Activated naive CD8-positive, alpha-beta T cell treated with anti-CD3 and anti-CD28 coated beads, Interleukin-2, amount 50 U/mL, for 24 hours (primary cell): ENCODE data around the gene STEAP3.

ENCODE experiments used
- ATAC-seq: fragments of 150-1000 bp; cut with Tn5 transposase; one replicate; pipeline ENCODE4 v1.10.0; 2021
- DNase-seq: peaks from one replicate; pipeline ENCODE4 v3.0.0; 2021
- H3K27ac Mint-ChIP-seq: one replicate; pipeline ENCODE4 v1.8.0; 2021; ENCODE audit warnings: mild to moderate bottlenecking, mixed read lengths
- H3K27me3 Mint-ChIP-seq: one replicate; pipeline ENCODE4 v1.8.0; 2021; ENCODE audit warnings: mixed read lengths
- H3K36me3 Mint-ChIP-seq: one replicate; pipeline ENCODE4 v1.8.0; 2021; ENCODE audit warnings: low read depth, mixed read lengths
- H3K4me1 Mint-ChIP-seq: one replicate; pipeline ENCODE4 v1.8.0; 2021; ENCODE audit warnings: mixed read lengths
- H3K4me3 Mint-ChIP-seq: one replicate; pipeline ENCODE4 v1.8.0; 2021; ENCODE audit warnings: mild to moderate bottlenecking, moderate library complexity, mixed read lengths
- H3K9me3 Mint-ChIP-seq: one replicate; pipeline ENCODE4 v1.8.0; 2021; ENCODE audit warnings: mixed read lengths

The STEAP3 gene

GRCh38 chr2:119228136-119228535, 4.5 kb downstream of the STEAP3 start:
- no peaks in the 10 kb centered on the region for H3K9me3 Mint-ChIP-seq
- no peak for DNase-seq
- no peak overlapping the region for H3K27ac Mint-ChIP-seq
- peaks cover 12% of the 10 kb centered on the region for H3K4me1 Mint-ChIP-seq
- no peak for ATAC-seq
- H3K27me3 Mint-ChIP-seq, result peaks cover 12% of the 10 kb centered on the region
- no peak overlapping the region for H3K4me3 Mint-ChIP-seq
- H3K36me3 Mint-ChIP-seq, result no peaks in the 10 kb centered on the region

- Mint-ChIP-seq H3K36me3 (no peaks in the 10 kb centered on the region), H3K27ac (no peak overlapping the region), H3K4me3 (no peak overlapping the region), H3K4me1 (peaks cover 17% of the 10 kb centered on the region), H3K9me3 (no peaks in the 10 kb centered on the region), H3K27me3 (peaks cover 9% of the 10 kb centered on the region)
- DNase-seq, result no peak
- no peak for ATAC-seq
Measured at GRCh38 chr2:119228964-119229363, 5.3 kb downstream of the STEAP3 start.

GRCh38 chr2:119229716-119230115, 6.1 kb downstream of the STEAP3 start:
- H3K27me3 Mint-ChIP-seq, result peaks cover 9% of the 10 kb centered on the region
- H3K27ac Mint-ChIP-seq, result no peak overlapping the region
- no peaks in the 10 kb centered on the region for H3K9me3 Mint-ChIP-seq
- no peak for ATAC-seq
- no peak for DNase-seq
- H3K4me1 Mint-ChIP-seq, result peaks cover 17% of the 10 kb centered on the region
- no peaks in the 10 kb centered on the region for H3K36me3 Mint-ChIP-seq
- H3K4me3 Mint-ChIP-seq, result no peak overlapping the region

GRCh38 chr2:119230219-119231185, 6.9 kb downstream of the STEAP3 start:
- DNase-seq (no peak), ATAC-seq (no peak)
- Mint-ChIP-seq H3K36me3 (no peaks in the 10 kb centered on the region), H3K4me3 (no peak overlapping the region), H3K27me3 (peaks cover 5% of the 10 kb centered on the region), H3K27ac (no peak overlapping the region), H3K9me3 (no peaks in the 10 kb centered on the region), H3K4me1 (peaks cover 17% of the 10 kb centered on the region)

GRCh38 chr2:119231975-119232665, 8.5 kb downstream of the STEAP3 start:
- Mint-ChIP-seq H3K27me3 (no peaks in the 10 kb centered on the region), H3K27ac (no peak overlapping the region), H3K36me3 (no peaks in the 10 kb centered on the region), H3K4me1 (peaks cover 17% of the 10 kb centered on the region), H3K9me3 (no peaks in the 10 kb centered on the region), H3K4me3 (no peak overlapping the region)
- ATAC-seq (peak; percentile 72), DNase-seq (peak; percentile 8)

- Mint-ChIP-seq H3K27me3 (no peaks in the 10 kb centered on the region), H3K4me3 (no peak overlapping the region), H3K9me3 (no peaks in the 10 kb centered on the region), H3K27ac (no peak overlapping the region), H3K4me1 (peaks cover 17% of the 10 kb centered on the region), H3K36me3 (no peaks in the 10 kb centered on the region)
- DNase-seq, result no peak
- no peak for ATAC-seq
Measured at GRCh38 chr2:119232666-119232993, 9.0 kb downstream of the STEAP3 start.

GRCh38 chr2:119233326-119234020, 9.8 kb downstream of the STEAP3 start:
- Mint-ChIP-seq H3K27ac (no peak overlapping the region), H3K4me3 (no peak overlapping the region), H3K27me3 (no peaks in the 10 kb centered on the region), H3K9me3 (no peaks in the 10 kb centered on the region), H3K4me1 (peaks cover 17% of the 10 kb centered on the region), H3K36me3 (no peaks in the 10 kb centered on the region)
- no peak for ATAC-seq
- no peak for DNase-seq

- Mint-ChIP-seq H3K4me1 (peaks cover 17% of the 10 kb centered on the region), H3K27me3 (no peaks in the 10 kb centered on the region), H3K9me3 (no peaks in the 10 kb centered on the region), H3K4me3 (no peak overlapping the region), H3K27ac (no peak overlapping the region), H3K36me3 (no peaks in the 10 kb centered on the region)
- ATAC-seq (no peak), DNase-seq (no peak)
Measured at GRCh38 chr2:119234021-119235019, 10.7 kb downstream of the STEAP3 start.

- no peaks in the 10 kb centered on the region for H3K9me3 Mint-ChIP-seq
- no peak overlapping the region for H3K27ac Mint-ChIP-seq
- no peaks in the 10 kb centered on the region for H3K36me3 Mint-ChIP-seq
Measured at GRCh38 chr2:119236796-119237195, 13.2 kb downstream of the STEAP3 start.

GRCh38 chr2:119240311-119241204, 16.9 kb downstream of the STEAP3 start:
- Mint-ChIP-seq H3K4me3 (no peak overlapping the region), H3K9me3 (no peaks in the 10 kb centered on the region), H3K4me1 (no peaks in the 10 kb centered on the region), H3K27ac (no peak overlapping the region), H3K36me3 (no peaks in the 10 kb centered on the region), H3K27me3 (no peaks in the 10 kb centered on the region)
- DNase-seq (no peak), ATAC-seq (no peak)

More at GRCh38 chr2:119236796-119237195, 13.2 kb downstream of the STEAP3 start:
- ATAC-seq (no peak), DNase-seq (no peak)
- Mint-ChIP-seq H3K27me3 (no peaks in the 10 kb centered on the region), H3K4me1 (peaks cover 15% of the 10 kb centered on the region), H3K4me3 (no peak overlapping the region)

GRCh38 chr2:119241205-119241532, 17.5 kb downstream of the STEAP3 start:
- ATAC-seq (no peak), DNase-seq (no peak)
- no peaks in the 10 kb centered on the region for H3K27me3 Mint-ChIP-seq
- no peaks in the 10 kb centered on the region for H3K4me1 Mint-ChIP-seq
- no peaks in the 10 kb centered on the region for H3K9me3 Mint-ChIP-seq
- no peaks in the 10 kb centered on the region for H3K36me3 Mint-ChIP-seq
- no peak overlapping the region for H3K27ac Mint-ChIP-seq
- H3K4me3 Mint-ChIP-seq, result no peak overlapping the region

GRCh38 chr2:119242276-119243119, 18.9 kb downstream of the STEAP3 start:
- H3K4me3 Mint-ChIP-seq, result no peak overlapping the region
- ATAC-seq (no peak), DNase-seq (no peak)
- no peak overlapping the region for H3K27ac Mint-ChIP-seq
- H3K9me3 Mint-ChIP-seq, result no peaks in the 10 kb centered on the region
- no peaks in the 10 kb centered on the region for H3K27me3 Mint-ChIP-seq
- no peaks in the 10 kb centered on the region for H3K36me3 Mint-ChIP-seq
- no peaks in the 10 kb centered on the region for H3K4me1 Mint-ChIP-seq
